Adrenal gland (tissue), 5 donors: Measurements from ENCODE around the gene VCP.

ENCODE experiments used
- POLR2A ChIP-seq, 2 donors: fragments of 450-650 bp; IDR thresholded peaks; one replicate each; pipeline ENCODE4 v1.6.1; 2017; ENCODE audit warnings: antibody characterized with exemption in 2 of 2, mild to moderate bottlenecking in 2 of 2, moderate library complexity in 1 of 2
- TF ChIP-seq, protein P1 (sequence below), 6 experiments: fragments of 450-650 bp in 4 of 6; fragments of 200-600 bp in 2 of 6; sonication (generic) in 1 of 6; IDR thresholded peaks; 1 replicate in 5 of 6; 2 replicates in 1 of 6; pipeline versions ENCODE4 v1.5.1 to v1.8.0; 2016 to 2021; ENCODE audit warnings: antibody characterized with exemption in 6 of 6, mild to moderate bottlenecking in 2 of 6, moderate library complexity in 1 of 6
- donor health status: DM: no; HTN: no; CAD: no.

DNA sequence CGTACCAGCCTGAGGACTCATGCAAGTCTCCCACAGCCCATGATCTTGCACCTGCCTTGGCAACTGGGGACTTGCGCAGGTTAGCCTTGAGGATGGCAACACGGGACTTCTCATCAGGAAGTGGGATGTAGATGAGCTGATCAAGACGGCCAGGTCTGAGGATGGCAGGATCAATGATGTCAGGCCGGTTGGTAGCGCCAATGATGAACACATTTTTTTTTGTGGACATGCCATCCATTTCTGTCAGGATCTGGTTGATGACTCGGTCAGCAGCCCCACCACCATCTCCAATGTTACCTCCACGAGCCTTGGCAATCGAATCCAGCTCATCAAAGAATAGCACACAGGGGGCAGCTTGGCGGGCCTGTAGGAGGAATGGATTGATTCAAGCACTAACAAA, 13.0 kb downstream of the VCP start:
- no peak for TF ChIP-seq POLR2A (IDR thresholded peaks at IDR 0.05)
- TF ChIP-seq, protein P1, sequence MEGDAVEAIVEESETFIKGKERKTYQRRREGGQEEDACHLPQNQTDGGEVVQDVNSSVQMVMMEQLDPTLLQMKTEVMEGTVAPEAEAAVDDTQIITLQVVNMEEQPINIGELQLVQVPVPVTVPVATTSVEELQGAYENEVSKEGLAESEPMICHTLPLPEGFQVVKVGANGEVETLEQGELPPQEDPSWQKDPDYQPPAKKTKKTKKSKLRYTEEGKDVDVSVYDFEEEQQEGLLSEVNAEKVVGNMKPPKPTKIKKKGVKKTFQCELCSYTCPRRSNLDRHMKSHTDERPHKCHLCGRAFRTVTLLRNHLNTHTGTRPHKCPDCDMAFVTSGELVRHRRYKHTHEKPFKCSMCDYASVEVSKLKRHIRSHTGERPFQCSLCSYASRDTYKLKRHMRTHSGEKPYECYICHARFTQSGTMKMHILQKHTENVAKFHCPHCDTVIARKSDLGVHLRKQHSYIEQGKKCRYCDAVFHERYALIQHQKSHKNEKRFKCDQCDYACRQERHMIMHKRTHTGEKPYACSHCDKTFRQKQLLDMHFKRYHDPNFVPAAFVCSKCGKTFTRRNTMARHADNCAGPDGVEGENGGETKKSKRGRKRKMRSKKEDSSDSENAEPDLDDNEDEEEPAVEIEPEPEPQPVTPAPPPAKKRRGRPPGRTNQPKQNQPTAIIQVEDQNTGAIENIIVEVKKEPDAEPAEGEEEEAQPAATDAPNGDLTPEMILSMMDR (IDR thresholded peaks at IDR 0.05), result no peak
